ENCODE data around the gene CERK. TPM values are rescaled to one million over a fixed set of nuclear protein-coding genes. Genes with fewer than 3 reads are reported as not detected.

CERK gene
- total RNA-seq, 2 donors from 2014 or later = 10.2 to 18.0 TPM

DNA sequence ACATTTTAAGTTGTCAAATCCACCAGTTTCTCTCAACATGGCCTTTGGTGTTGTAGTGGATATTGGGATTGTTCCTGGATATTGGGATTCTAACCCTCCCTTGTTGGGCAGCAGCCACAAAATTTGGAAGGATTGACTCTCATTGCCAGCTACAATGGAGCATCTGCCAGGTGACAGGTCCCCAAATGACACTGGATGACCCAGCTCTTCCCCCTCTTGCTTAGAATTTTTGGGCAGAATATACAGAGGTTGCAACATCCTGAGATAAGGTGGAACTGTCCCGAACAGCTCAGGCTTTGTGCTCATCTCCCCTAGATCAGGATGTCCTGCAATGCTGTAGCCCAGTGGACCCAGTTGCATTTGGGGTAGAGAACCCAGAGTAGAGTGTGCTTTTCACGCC lies 19.1 kb upstream of the CERK start:
- H3K27me3 ChIP-seq (replicated peaks; ENCODE audit: insufficient read depth) = no peaks in the 10 kb centered on the region
- no peak overlapping the region for H3K4me3 ChIP-seq
- no peaks in the 10 kb centered on the region for H3K9me3 ChIP-seq
- no peaks in the 10 kb centered on the region for H3K4me1 ChIP-seq (replicated peaks)
- intact Hi-C loops (cut with DNase I) = no loop called here
- no peak for DNase-seq (ENCODE audit: low spot score)
- H3K27ac ChIP-seq = no peak overlapping the region
- H3K36me3 ChIP-seq = no peaks in the 10 kb centered on the region
- TF ChIP-seq POLR2A (IDR thresholded peaks at IDR 0.05) = no peak
- WGBS = 93% methylated on average over 2 of the region's 2 CpGs

DNA sequence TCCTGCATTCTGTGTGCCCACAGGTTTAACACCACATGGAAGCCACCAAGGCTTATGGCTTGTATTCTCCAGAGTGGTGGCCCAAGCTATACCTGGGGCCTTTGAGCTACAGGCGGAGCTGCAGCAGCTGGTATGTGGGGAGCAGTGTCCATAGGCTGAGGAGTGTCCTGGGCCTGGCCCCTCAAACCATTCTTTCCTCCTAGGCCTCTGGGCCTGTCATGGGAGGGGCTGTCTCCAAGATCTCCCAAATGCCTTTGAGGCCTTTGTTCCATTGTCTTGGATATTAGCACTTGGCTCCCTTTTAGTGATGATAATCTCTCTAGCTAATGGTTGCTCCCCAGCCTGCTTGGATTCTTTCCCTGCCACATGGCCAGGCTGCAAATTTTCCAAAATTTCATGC lies 18.0 kb upstream of the CERK start:
- intact Hi-C loops (cut with DNase I) = no loop called here
- 80% methylated on average over 1 of the region's 1 CpG for WGBS
- H3K4me1 ChIP-seq (replicated peaks) = no peaks in the 10 kb centered on the region

GRCh38 chr22:46755525-46755924 lies 17.5 kb upstream of the CERK start:
- Histone ChIP-seq H3K9me3 (no peaks in the 10 kb centered on the region), H3K4me1 (replicated peaks) (no peaks in the 10 kb centered on the region), H3K4me3 (no peak overlapping the region), H3K36me3 (no peaks in the 10 kb centered on the region), H3K27ac (no peak overlapping the region), H3K27me3 (replicated peaks; ENCODE audit: insufficient read depth) (no peaks in the 10 kb centered on the region)
- 100% methylated on average over 2 of the region's 2 CpGs for WGBS
- no peak for TF ChIP-seq POLR2A (IDR thresholded peaks at IDR 0.05)
- TF ChIP-seq, protein P1, sequence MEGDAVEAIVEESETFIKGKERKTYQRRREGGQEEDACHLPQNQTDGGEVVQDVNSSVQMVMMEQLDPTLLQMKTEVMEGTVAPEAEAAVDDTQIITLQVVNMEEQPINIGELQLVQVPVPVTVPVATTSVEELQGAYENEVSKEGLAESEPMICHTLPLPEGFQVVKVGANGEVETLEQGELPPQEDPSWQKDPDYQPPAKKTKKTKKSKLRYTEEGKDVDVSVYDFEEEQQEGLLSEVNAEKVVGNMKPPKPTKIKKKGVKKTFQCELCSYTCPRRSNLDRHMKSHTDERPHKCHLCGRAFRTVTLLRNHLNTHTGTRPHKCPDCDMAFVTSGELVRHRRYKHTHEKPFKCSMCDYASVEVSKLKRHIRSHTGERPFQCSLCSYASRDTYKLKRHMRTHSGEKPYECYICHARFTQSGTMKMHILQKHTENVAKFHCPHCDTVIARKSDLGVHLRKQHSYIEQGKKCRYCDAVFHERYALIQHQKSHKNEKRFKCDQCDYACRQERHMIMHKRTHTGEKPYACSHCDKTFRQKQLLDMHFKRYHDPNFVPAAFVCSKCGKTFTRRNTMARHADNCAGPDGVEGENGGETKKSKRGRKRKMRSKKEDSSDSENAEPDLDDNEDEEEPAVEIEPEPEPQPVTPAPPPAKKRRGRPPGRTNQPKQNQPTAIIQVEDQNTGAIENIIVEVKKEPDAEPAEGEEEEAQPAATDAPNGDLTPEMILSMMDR (IDR thresholded peaks at IDR 0.05) = no peak
- DNase-seq (ENCODE audit: low spot score) = no peak
- intact Hi-C loops (cut with DNase I) = no loop called here

More for the DNA sequence above, 18.0 kb upstream of the CERK start:
- TF ChIP-seq POLR2A (IDR thresholded peaks at IDR 0.05) (no peak), POLR2AphosphoS5 (IDR thresholded peaks at IDR 0.05) (no peak)
- TF ChIP-seq, protein P1 (IDR thresholded peaks at IDR 0.05) = no peak
- H3K4me3 ChIP-seq = no peak overlapping the region
- no peaks in the 10 kb centered on the region for H3K9me3 ChIP-seq
- no peaks in the 10 kb centered on the region for H3K36me3 ChIP-seq
- H3K27me3 ChIP-seq (replicated peaks; ENCODE audit: insufficient read depth) = no peaks in the 10 kb centered on the region
- no peak for DNase-seq (ENCODE audit: low spot score)
- H3K27ac ChIP-seq = no peak overlapping the region

DNA sequence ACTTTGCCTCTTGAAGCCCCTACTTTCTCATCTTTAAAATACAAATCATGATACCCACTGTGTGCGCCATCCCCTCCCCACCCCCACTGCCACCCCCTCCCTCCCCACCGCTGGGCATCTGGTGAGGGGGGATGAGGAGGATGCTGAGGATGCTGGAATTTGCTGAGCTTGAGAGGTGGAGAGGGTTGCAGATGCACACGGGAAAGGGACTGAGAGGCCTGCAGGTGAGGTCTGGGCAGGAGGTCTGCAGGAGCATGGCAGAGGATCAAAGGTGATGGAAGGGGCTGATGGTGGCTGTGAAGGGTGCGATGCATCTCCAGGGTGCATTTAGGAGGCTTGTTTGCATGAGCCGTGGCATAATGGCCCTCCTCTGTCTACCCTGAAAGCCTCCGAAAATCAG lies 16.8 kb upstream of the CERK start:
- intact Hi-C loops (cut with DNase I) = no loop called here
- H3K4me1 ChIP-seq (replicated peaks) = no peaks in the 10 kb centered on the region

GRCh38 chr22:46754110-46754799 lies 16.2 kb upstream of the CERK start:
- H3K4me1 ChIP-seq (replicated peaks) = no peaks in the 10 kb centered on the region

More for the DNA sequence above, 16.8 kb upstream of the CERK start:
- Histone ChIP-seq H3K27ac (no peak overlapping the region), H3K27me3 (replicated peaks; ENCODE audit: insufficient read depth) (no peaks in the 10 kb centered on the region), H3K4me3 (no peak overlapping the region), H3K9me3 (no peaks in the 10 kb centered on the region), H3K36me3 (no peaks in the 10 kb centered on the region)
- DNase-seq (ENCODE audit: low spot score) = no peak
- 86% methylated on average over 6 of the region's 6 CpGs for WGBS
- TF ChIP-seq POLR2AphosphoS5 (IDR thresholded peaks at IDR 0.05) = no peak
- TF ChIP-seq, protein P1 (IDR thresholded peaks at IDR 0.05) = no peak
- no peak for TF ChIP-seq POLR2A (IDR thresholded peaks at IDR 0.05)

More at GRCh38 chr22:46754110-46754799, 16.2 kb upstream of the CERK start:
- H3K27ac ChIP-seq = peak overlapping the region; percentile 22 to 40
- DNase-seq (ENCODE audit: low spot score) = peak; percentile 42
- no peaks in the 10 kb centered on the region for H3K9me3 ChIP-seq
- H3K27me3 ChIP-seq (replicated peaks; ENCODE audit: insufficient read depth) = no peaks in the 10 kb centered on the region
- WGBS = 24% methylated on average over 14 of the region's 14 CpGs
- no peak overlapping the region for H3K4me3 ChIP-seq
- TF ChIP-seq POLR2A (IDR thresholded peaks at IDR 0.05) (peak; percentile 58), POLR2AphosphoS5 (IDR thresholded peaks at IDR 0.05) (peak; percentile 63)
- TF ChIP-seq, protein P1 (IDR thresholded peaks at IDR 0.05) = no peak
- intact Hi-C loops (cut with DNase I) = no loop called here
- H3K36me3 ChIP-seq = no peaks in the 10 kb centered on the region
